ENCODE results near the gene CDH24. TPM values are rescaled to one million over a fixed set of nuclear protein-coding genes. Genes with fewer than 3 reads are reported as not detected.

The CDH24 gene
- total and polyA plus RNA-seq, 9 of the 15 experiments (the other 6 are each of a cell fraction or from before 2014, with no cell fraction given), result 0.04 to 16.2 (median 4.9) TPM

GRCh38 chr14:23051141-23052057 is 5.9 kb downstream of the CDH24 start:
- TF ChIP-seq ASH1L (IDR thresholded peaks at IDR 0.05; ENCODE audit: borderline replicate concordance, low read depth, partially characterized antibody) (no peak), ZBTB43 (CRISPR knock-in tag; IDR thresholded peaks at IDR 0.05) (no peak), HEY1 (CRISPR knock-in tag; IDR thresholded peaks at IDR 0.05; ENCODE audit: borderline replicate concordance) (no peak), ZNF398 (CRISPR knock-in tag; IDR thresholded peaks at IDR 0.05) (no peak), RBM22 (IDR thresholded peaks at IDR 0.05; ENCODE audit: low read depth, low read length, poor library complexity, severe bottlenecking) (no peak), MIER1 (IDR thresholded peaks at IDR 0.05; ENCODE audit: low read depth) (no peak), HOMEZ (CRISPR knock-in tag; IDR thresholded peaks at IDR 0.05) (no peak), E2F3 (CRISPR knock-in tag; IDR thresholded peaks at IDR 0.05) (no peak), GTF2E2 (tag; IDR thresholded peaks at IDR 0.05) (no peak), ZEB2 (IDR thresholded peaks at IDR 0.05) (no peak), ZNF584 (CRISPR knock-in tag; IDR thresholded peaks at IDR 0.05; ENCODE audit: low read depth) (no peak)
- POLR2A ChIA-PET, result interaction anchor here (0.6 to 1.5 kb wide), 5 partner anchors 57 to 118 kb away, joined by 3 to 5 read pairs (median 3); partner anchors contain the start of gene AJUBA

More at GRCh38 chr14:23051141-23052057, 5.9 kb downstream of the CDH24 start:
- Histone ChIP-seq H3K27ac (ENCODE audit: extremely low read depth, low read depth, low read length) (no peak overlapping the region), H4K20me1 (replicated peaks; ENCODE audit: control insufficient read depth, insufficient read depth, low read length) (no peaks in the 10 kb centered on the region), H3K4me2 (ENCODE audit: insufficient read depth, low read length) (no peak overlapping the region), H3K36me3 (ENCODE audit: control insufficient read depth, insufficient read depth, low read length) (peaks cover 5% of the 10 kb centered on the region; the same call in 1 of the 3 replicates), H3K9me1 (ENCODE audit: control insufficient read depth, insufficient read depth, low read length) (no peaks in the 10 kb centered on the region), H2AFZ (ENCODE audit: low read depth, low read length) (no peak overlapping the region), H3K9ac (ENCODE audit: insufficient read depth in 1 of 2, low read depth in 2 of 2, low read length in 2 of 2) (no peak overlapping the region), H3K9me3 (replicated peaks; ENCODE audit: control insufficient read depth, insufficient read depth, low read depth, low read length) (no peaks in the 10 kb centered on the region), H3K4me3 (no peak overlapping the region), H3K27me3 (ENCODE audit: control insufficient read depth in 2 of 2, insufficient read depth in 2 of 2, low read length in 2 of 2) (no peaks in the 10 kb centered on the region), H3K79me2 (ENCODE audit: control insufficient read depth, insufficient read depth, low read length) (no peaks in the 10 kb centered on the region), H3K4me1 (replicated peaks in 1 of 2; ENCODE audit: control insufficient read depth in 2 of 2, insufficient read depth in 2 of 2, low read length in 2 of 2) (peaks cover 4 to 31% of the 10 kb centered on the region in 2 experiments; a peak in 4 of 5 replicates)
- no peak for ATAC-seq
- BruUV-seq (replicated peaks), result no TSS peak
- CTCF ChIA-PET (ENCODE audit: low intra/inter-chr PET ratio), result interaction anchor here (1.8 to 9.2 kb wide), 3 partner anchors 56 to 78 kb away, joined by 11 to 141 read pairs (median 45); no protein-coding TSS in a partner anchor
- FAIRE-seq, result peak; percentile 19
- DNase-seq (ENCODE audit: extremely low read depth in 1 of 4, low spot score in 3 of 4), result no peak
- intact Hi-C loops (cut with micrococcal nuclease), result loop anchor here (1.0 kb wide), 1 partner anchor 57 kb away; no protein-coding TSS in a partner anchor
- 46% methylated on average over 3 of the region's 5 CpGs for WGBS (ENCODE audit: insufficient coverage, low coverage, missing lambda C conversion rate)
- in situ Hi-C loops (cut with MboI), result loop anchor here (5.0 kb wide), 1 partner anchor 74 kb away; no protein-coding TSS in a partner anchor
